Measurements from ENCODE around the gene CBLL2. TPM values are rescaled to one million over a fixed set of nuclear protein-coding genes. Genes with fewer than 3 reads are reported as not detected.
A peak's percentile ranks its signal among the peaks of the same experiment; 100 is the strongest.

Gene CBLL2
- total and polyA plus RNA-seq, 2 donors (not counting 3 experiments of a cell fraction or from before 2014, with no cell fraction given) = not detected

GRCh38 chrX:22323541-22323940 lies 50.8 kb downstream of the CBLL2 start:
- no peaks in the 10 kb centered on the region for H4K20me1 ChIP-seq (replicated peaks; ENCODE audit: control insufficient read depth, extremely low read depth, insufficient read depth, low read length)
- H3K9ac ChIP-seq (replicated peaks; ENCODE audit: extremely low read depth, insufficient read depth, low read length) = peak overlapping the region; percentile 47
- no peak overlapping the region for H3K4me2 ChIP-seq (ENCODE audit: insufficient read depth, low read length)
- no peaks in the 10 kb centered on the region for H3K9me3 ChIP-seq (replicated peaks; ENCODE audit: control insufficient read depth, insufficient read depth, low read length)
- BruUV-seq (replicated peaks) = no TSS peak
- no peak overlapping the region for H3K4me3 ChIP-seq (replicated peaks in 1 of 3; ENCODE audit: insufficient read depth in 1 of 3, low read depth in 1 of 3, low read length in 3 of 3)
- DNase-seq (ENCODE audit: low read depth, low spot score) = peak; percentile 58
- peaks cover 19% of the 10 kb centered on the region for H3K4me1 ChIP-seq (ENCODE audit: control insufficient read depth, extremely low read depth, insufficient read depth, low read length)
- dilution Hi-C loops (cut with MboI; ENCODE audit: extremely low pct_ligation_motif_present, low sequenced_read_pairs) = no loop called here
- intact Hi-C loops (cut with micrococcal nuclease) = loop anchor here (5.0 kb wide), 1 partner anchor 186 kb away; no protein-coding TSS in a partner anchor
- H2AFZ ChIP-seq (ENCODE audit: low read depth, low read length) = no peak overlapping the region
- peak; percentile 59 for TF ChIP-seq JUN (IDR thresholded peaks at IDR 0.05; ENCODE audit: borderline replicate concordance, insufficient read depth, insufficient read length, low read depth)
- TF ChIP-seq FOS (IDR thresholded peaks at IDR 0.05; ENCODE audit: borderline replicate concordance, insufficient read depth, low read length) = peak; percentile 77
- no peak for TF ChIP-seq POLR2AphosphoS5 (IDR thresholded peaks at IDR 0.05; ENCODE audit: insufficient read depth, low read depth, low read length)
- H3K79me2 ChIP-seq (ENCODE audit: control insufficient read depth, insufficient read depth, low read length) = no peaks in the 10 kb centered on the region
- no peaks in the 10 kb centered on the region for H3K36me3 ChIP-seq (ENCODE audit: control insufficient read depth in 2 of 2, extremely low read depth in 1 of 2, insufficient read depth in 2 of 2, low read length in 2 of 2)
- CTCF ChIA-PET = interaction anchor here (1.3 kb wide), 1 partner anchor 66 kb away, joined by 3 read pairs; no protein-coding TSS in a partner anchor
- H3K27ac ChIP-seq (ENCODE audit: insufficient read depth, low read depth, low read length) = peak overlapping the region; percentile 74
- peak; percentile 94 for FAIRE-seq
- H3K9me1 ChIP-seq (replicated peaks; ENCODE audit: control insufficient read depth, extremely low read depth, insufficient read depth, low read length) = no peaks in the 10 kb centered on the region
- POLR2A ChIA-PET = interaction anchor here (0.8 kb wide), 1 partner anchor 10 kb away, joined by 7 read pairs; no protein-coding TSS in a partner anchor
- no peaks in the 10 kb centered on the region for H3K27me3 ChIP-seq (ENCODE audit: control insufficient read depth in 2 of 2, insufficient read depth in 2 of 2, low read length in 2 of 2)

Other genes starting within 250 kb of the CBLL2 start
- gene PHEX, start 240.6 kb upstream of the CBLL2 start, total RNA-seq = 0.44 TPM in 2 replicates
- gene PHEX, start 240.6 kb upstream of the CBLL2 start, polyA plus RNA-seq = 0.07 and 0.10 TPM in 2 replicates

All from endothelial cell of umbilical vein (primary cell).